ENCODE measurements around the gene TBC1D14. TPM values are rescaled to one million over a fixed set of nuclear protein-coding genes. Genes with fewer than 3 reads are reported as not detected.
"Not testable (repeated sequence)": the region's sequence is repeated elsewhere in the genome, so short reads cannot be mapped to it uniquely, and the experiment has no call there.

The TBC1D14 gene
- total RNA-seq, 1 donor from 2014 or later: 103 TPM

DNA sequence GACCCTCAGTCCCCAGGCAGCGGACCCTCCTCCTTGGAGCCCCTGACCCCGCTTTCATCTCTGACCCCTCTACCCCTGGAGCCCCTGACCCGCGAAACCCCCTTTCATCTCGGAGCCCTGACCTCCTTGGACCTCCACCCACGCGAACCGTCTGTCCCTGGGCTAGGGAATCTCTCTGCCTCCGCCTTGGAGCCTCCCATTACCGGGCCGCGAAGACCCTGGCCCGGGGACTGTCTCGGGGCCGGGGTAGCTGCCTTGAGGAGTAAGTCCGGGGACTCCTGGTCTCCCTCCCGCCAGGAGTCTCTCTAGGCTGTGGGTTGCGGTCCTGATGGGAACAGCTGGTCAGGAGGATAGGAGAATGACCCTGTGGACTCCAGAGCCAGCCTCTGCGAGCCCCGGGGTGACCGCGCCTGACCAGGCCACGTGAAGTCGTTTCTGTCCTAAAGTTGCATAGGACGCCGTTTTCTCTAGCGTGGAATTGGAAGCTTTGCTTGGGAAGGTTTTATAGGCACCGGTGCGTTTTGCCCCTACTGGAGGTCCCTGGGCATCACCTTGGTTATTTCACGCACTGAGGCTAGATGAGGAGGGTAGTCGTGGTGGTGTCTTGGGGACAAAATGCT lies 824 bp downstream of the TBC1D14 start:
- DNase-seq (ENCODE audit: low read depth): no peak
- Histone ChIP-seq H3K36me3 (ENCODE audit: control insufficient read depth, insufficient read depth, low read length) (no peaks in the 10 kb centered on the region), H3K4me3 (ENCODE audit: low read depth, low read length) (peak overlapping the region; percentile 59), H3K27me3 (ENCODE audit: control insufficient read depth, insufficient read depth, low read length) (no peaks in the 10 kb centered on the region)
- TF ChIP-seq, protein P1, sequence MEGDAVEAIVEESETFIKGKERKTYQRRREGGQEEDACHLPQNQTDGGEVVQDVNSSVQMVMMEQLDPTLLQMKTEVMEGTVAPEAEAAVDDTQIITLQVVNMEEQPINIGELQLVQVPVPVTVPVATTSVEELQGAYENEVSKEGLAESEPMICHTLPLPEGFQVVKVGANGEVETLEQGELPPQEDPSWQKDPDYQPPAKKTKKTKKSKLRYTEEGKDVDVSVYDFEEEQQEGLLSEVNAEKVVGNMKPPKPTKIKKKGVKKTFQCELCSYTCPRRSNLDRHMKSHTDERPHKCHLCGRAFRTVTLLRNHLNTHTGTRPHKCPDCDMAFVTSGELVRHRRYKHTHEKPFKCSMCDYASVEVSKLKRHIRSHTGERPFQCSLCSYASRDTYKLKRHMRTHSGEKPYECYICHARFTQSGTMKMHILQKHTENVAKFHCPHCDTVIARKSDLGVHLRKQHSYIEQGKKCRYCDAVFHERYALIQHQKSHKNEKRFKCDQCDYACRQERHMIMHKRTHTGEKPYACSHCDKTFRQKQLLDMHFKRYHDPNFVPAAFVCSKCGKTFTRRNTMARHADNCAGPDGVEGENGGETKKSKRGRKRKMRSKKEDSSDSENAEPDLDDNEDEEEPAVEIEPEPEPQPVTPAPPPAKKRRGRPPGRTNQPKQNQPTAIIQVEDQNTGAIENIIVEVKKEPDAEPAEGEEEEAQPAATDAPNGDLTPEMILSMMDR (IDR thresholded peaks at IDR 0.05; ENCODE audit: insufficient read depth, low read length, severe bottlenecking): peak; percentile 34
- no peak for FAIRE-seq

DNA sequence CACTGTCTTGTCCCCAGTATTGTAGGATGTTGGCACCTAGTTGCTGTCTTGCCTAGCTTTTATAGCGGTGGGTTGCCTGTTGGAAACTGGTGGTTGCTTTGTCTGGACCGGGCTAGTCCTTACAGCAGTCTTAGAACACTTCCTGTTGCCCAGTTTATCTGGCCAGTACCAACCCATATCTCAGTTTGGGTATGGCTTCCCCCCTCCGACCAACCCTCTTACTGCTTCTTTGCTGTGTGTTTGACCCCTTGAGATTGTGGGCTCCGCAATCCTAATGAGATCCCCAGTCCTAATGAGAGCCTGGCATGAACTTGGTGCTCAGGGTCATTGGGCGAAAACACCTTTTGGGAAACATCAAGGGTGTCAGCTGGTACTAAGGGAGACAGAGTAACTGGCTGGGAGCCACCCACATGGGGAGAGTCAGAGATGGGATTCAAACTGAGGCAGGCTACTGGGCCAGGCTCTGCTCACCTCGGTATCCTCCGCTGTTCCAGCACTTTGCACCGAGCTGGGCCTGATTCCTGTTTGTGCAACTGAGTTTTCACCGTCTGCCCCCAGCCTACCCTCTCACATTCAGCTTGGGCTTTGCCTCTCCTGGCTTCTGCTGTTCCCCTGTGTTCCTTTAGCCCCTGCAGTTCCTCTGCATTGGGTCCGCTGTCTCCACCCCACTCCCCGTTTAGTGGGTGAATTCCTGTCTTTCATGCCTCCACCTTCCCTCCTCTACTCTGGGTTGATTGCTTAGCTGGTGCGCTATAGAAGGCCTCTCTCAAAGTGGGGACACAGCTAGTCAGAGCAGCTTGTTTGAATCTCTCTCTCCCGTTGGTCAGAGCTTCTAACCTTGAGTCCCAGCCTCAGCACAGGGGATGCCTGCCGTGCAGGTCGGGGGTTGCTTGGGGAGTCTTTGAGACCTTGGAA lies 1.6 kb downstream of the TBC1D14 start:
- TF ChIP-seq, protein P1 (IDR thresholded peaks at IDR 0.05; ENCODE audit: insufficient read depth, low read length, severe bottlenecking): no peak
- FAIRE-seq: no peak
- Histone ChIP-seq H3K4me3 (ENCODE audit: low read depth, low read length) (no peak overlapping the region), H3K27me3 (ENCODE audit: control insufficient read depth, insufficient read depth, low read length) (no peaks in the 10 kb centered on the region), H3K36me3 (ENCODE audit: control insufficient read depth, insufficient read depth, low read length) (no peaks in the 10 kb centered on the region)
- no peak for DNase-seq (ENCODE audit: low read depth)

DNA sequence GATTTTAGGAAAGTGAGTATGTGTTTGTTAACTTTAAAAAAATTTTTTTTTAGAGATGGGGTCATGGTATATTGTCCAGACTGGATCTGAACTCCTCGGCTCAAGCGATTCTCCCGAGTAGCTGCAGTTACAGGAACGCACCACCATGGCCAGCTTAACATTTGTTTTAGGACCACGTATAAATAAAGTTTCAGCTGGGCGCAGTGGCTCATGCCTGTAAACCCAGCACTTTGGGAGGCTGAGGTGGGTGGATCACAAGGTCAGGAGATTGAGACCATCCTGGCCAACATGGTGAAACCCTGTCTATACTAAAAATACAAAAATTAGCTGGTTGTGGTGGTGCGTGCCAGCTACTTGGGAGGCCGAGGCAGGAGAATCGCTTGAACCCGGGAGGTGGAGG lies 2.3 kb downstream of the TBC1D14 start:
- H3K27me3 ChIP-seq (ENCODE audit: control insufficient read depth, insufficient read depth, low read length); H3K36me3 ChIP-seq (ENCODE audit: control insufficient read depth, insufficient read depth, low read length); H3K4me3 ChIP-seq (ENCODE audit: low read depth, low read length); FAIRE-seq; DNase-seq (ENCODE audit: low read depth): not testable (repeated sequence)

DNA sequence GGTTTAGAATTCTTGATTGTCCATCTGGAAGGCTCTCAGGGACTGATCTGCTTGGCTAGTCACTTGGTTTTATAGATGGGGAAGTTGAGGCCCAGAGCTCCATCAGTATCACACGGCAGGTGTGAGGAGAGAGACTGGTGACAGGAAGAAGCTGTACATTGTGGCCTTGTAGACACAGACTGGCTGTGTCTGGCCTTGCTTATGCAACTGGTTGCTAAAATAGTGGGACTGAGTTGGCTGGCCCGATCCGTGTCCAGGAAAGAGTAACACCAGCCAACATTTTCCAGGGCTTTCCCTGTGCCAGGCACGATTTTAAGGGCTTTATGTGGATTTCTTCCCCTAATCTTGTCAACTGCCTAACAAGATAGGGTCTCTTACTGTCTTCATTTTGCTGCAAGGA lies 2.8 kb downstream of the TBC1D14 start:
- H3K4me3 ChIP-seq (ENCODE audit: low read depth, low read length): no peak overlapping the region
- TF ChIP-seq, protein P1 (IDR thresholded peaks at IDR 0.05; ENCODE audit: insufficient read depth, low read length, severe bottlenecking): no peak
- no peak for FAIRE-seq
- H3K27me3 ChIP-seq (ENCODE audit: control insufficient read depth, insufficient read depth, low read length): no peaks in the 10 kb centered on the region
- H3K36me3 ChIP-seq (ENCODE audit: control insufficient read depth, insufficient read depth, low read length): no peaks in the 10 kb centered on the region
- DNase-seq (ENCODE audit: low read depth): no peak

DNA sequence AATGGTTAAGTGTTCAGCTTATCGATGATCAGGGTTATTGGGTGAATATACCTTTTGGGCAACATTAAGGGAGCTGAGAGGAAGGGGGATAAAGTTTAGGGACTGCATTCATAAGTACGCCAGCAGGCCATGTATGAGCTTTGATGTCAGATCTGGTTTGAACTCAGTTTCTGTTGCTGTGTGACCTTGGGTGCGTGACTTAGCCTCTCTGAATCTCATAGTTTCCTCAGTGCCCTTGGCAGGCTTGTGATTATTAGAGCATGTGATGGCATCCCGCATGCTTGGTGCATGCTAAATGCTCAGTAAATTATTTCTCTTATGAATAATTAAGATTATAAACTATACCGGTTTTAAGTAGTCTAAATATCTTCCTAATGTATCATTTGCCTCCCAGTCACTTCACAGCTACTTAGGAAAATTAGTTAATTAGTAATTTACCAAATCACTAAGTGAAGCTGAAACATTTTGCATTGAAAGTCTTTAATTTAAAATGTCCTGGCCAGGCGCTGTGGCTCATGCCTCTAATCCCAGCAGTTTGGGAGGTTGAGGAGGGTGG lies 3.8 kb downstream of the TBC1D14 start:
- no peaks in the 10 kb centered on the region for H3K36me3 ChIP-seq (ENCODE audit: control insufficient read depth, insufficient read depth, low read length)
- no peaks in the 10 kb centered on the region for H3K27me3 ChIP-seq (ENCODE audit: control insufficient read depth, insufficient read depth, low read length)
- H3K4me3 ChIP-seq (ENCODE audit: low read depth, low read length): no peak overlapping the region
- TF ChIP-seq, protein P1 (IDR thresholded peaks at IDR 0.05; ENCODE audit: insufficient read depth, low read length, severe bottlenecking): no peak
- FAIRE-seq (no peak), DNase-seq (ENCODE audit: low read depth) (no peak)

DNA sequence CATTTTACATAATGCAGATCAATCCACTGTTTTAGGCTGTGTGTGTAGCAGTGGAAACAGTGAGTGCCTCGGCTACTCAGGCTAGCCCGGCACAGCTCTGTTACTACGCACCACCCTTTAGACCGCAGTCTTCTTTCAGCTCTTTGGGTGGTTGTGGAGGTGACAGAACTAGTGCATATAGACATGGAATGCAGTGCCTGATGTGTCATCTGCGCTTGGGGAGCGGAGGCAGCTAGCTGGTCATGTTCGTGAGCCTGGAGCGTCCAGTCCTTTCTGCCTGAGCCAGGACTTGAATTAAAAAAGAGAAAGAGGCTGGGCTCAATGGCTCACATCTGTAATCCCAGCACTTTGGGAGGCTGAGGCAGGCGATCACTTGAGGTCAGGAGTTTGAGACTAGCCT lies 4.8 kb downstream of the TBC1D14 start:
- DNase-seq (ENCODE audit: low read depth): no peak
- H3K36me3 ChIP-seq (ENCODE audit: control insufficient read depth, insufficient read depth, low read length): no peaks in the 10 kb centered on the region
- H3K4me3 ChIP-seq (ENCODE audit: low read depth, low read length): no peak overlapping the region
- no peak for FAIRE-seq
- TF ChIP-seq, protein P1 (IDR thresholded peaks at IDR 0.05; ENCODE audit: insufficient read depth, low read length, severe bottlenecking): no peak
- H3K27me3 ChIP-seq (ENCODE audit: control insufficient read depth, insufficient read depth, low read length): no peaks in the 10 kb centered on the region
